Neural cell (in vitro differentiated cells): ENCODE results near the gene VAPA.

Source experiments
- CTCF ChIP-seq: fragments of 450-650 bp; IDR thresholded peaks from 2 replicates; pipeline ENCODE4 v1.5.1; 2014; ENCODE audit warnings: antibody characterized with exemption, mild to moderate bottlenecking, moderate library complexity; ENCODE audit not compliant: poor library complexity, severe bottlenecking
- EP300 ChIP-seq: fragments of 450-650 bp; conservative IDR thresholded peaks from 2 replicates; pipeline ENCODE4 v1.6.1; 2014; ENCODE audit warnings: antibody characterized with exemption, mild to moderate bottlenecking, moderate library complexity; ENCODE audit not compliant: poor library complexity, severe bottlenecking
- EZH2 ChIP-seq: fragments of 200-600, 300-800 bp; shearing (Covaris generic), sonication (generic); IDR thresholded peaks from 2 replicates; pipeline ENCODE4 v1.6.1; 2014; ENCODE audit warnings: antibody characterized with exemption, low read length, borderline replicate concordance, mild to moderate bottlenecking; ENCODE audit not compliant: insufficient read depth, poor library complexity, severe bottlenecking
- MXI1 ChIP-seq: fragments of 450-650 bp; conservative IDR thresholded peaks from 2 replicates; pipeline ENCODE4 v1.6.1; 2014; ENCODE audit warnings: antibody characterized with exemption, mild to moderate bottlenecking; ENCODE audit not compliant: poor library complexity, severe bottlenecking
- POLR2AphosphoS5 ChIP-seq: IDR thresholded peaks from 2 replicates; pipeline ENCODE4 v1.6.1; 2012
- RAD21 ChIP-seq: fragments of 450-650 bp; conservative IDR thresholded peaks from 2 replicates; pipeline ENCODE4 v1.6.1; 2014; ENCODE audit warnings: antibody characterized with exemption, mild to moderate bottlenecking, moderate library complexity
- REST ChIP-seq: IDR thresholded peaks from 2 replicates; pipeline ENCODE4 v1.6.1; 2012; ENCODE audit warnings: borderline replicate concordance
- SMC3 ChIP-seq: fragments of 450-650 bp; conservative IDR thresholded peaks from 2 replicates; pipeline ENCODE4 v1.6.1; 2014; ENCODE audit warnings: antibody characterized with exemption, mild to moderate bottlenecking, moderate library complexity; ENCODE audit not compliant: poor library complexity

GRCh38 chr18:9894454-9895068, 19.3 kb upstream of the VAPA start:
- TF ChIP-seq CTCF (no peak), EZH2 (no peak), POLR2AphosphoS5 (no peak), SMC3 (no peak), EP300 (no peak), REST (no peak), MXI1 (no peak), RAD21 (no peak)
